NCI-H1417 treated with DMSO at 0.1 percent for 48 hours (cell line): ENCODE results near the gene RCBTB2.

Experiments
- DNase-seq: peaks from one replicate; lab custom pipeline; 2025; lab: John Stamatoyannopoulos, UW

Gene RCBTB2

GRCh38 chr13:48563626-48564025 is 30.7 kb upstream of the RCBTB2 start:
- no peak for DNase-seq

GRCh38 chr13:48562296-48563066 is 29.6 kb upstream of the RCBTB2 start:
- no peak for DNase-seq

- no peak for DNase-seq
Measured at GRCh38 chr13:48561466-48562235, 28.8 kb upstream of the RCBTB2 start.

DNA sequence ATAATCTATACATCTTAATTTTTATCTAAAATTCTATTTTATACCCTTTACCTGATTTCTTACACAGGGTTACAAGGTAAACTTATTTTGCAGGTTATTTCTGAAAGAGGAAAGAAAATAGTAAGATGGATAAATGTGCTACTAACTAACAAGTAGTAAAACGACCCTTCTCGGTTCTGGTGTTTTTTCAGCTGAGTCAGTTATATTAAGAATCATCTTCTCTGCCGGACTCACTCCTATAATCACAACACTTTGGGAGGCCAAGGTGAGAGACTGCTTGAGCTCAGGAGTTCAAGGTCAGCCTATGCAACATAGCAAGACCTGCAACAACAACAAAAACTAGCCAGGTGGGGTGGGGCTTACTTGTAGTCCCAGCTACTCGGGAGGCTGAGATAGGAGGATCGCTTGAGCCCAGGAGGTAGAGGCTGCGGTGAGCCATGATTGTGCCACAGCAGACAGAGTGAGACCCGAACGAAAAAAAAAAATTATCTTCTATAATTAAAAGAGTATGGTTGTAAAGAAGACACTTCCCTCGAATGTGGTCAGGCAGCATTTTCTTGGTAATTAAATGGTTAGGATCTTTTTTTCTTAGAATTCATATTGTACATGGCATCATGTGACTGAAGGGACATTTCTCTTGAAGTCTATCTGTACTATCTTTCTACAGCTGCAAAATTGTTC is 27.9 kb upstream of the RCBTB2 start:
- DNase-seq: no peak

- no peak for DNase-seq
Measured at GRCh38 chr13:48559638-48560320, 26.9 kb upstream of the RCBTB2 start.

GRCh38 chr13:48556817-48557216 is 23.9 kb upstream of the RCBTB2 start:
- no peak for DNase-seq

DNA sequence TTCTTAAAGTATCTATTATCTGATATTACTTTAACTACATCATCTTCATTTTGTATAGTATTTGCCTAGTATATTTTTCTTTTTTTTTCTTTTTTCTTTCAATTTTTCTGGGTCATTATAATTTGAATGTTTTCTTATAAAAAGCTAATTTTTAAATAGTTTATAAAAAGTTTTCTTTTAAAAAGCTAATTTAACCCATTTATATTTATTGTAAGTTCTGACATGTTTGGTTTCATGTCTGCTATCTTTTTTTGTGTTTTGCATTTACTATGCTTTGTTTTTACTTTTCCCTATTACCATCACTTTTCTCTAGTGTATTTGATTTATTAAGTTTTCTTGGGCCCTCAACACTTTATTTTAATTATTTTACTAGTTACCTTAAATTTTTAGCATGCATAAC is 22.6 kb upstream of the RCBTB2 start:
- no peak for DNase-seq

GRCh38 chr13:48551329-48551728 is 18.4 kb upstream of the RCBTB2 start:
- no peak for DNase-seq

GRCh38 chr13:48549658-48550057 is 16.8 kb upstream of the RCBTB2 start:
- no peak for DNase-seq

DNA sequence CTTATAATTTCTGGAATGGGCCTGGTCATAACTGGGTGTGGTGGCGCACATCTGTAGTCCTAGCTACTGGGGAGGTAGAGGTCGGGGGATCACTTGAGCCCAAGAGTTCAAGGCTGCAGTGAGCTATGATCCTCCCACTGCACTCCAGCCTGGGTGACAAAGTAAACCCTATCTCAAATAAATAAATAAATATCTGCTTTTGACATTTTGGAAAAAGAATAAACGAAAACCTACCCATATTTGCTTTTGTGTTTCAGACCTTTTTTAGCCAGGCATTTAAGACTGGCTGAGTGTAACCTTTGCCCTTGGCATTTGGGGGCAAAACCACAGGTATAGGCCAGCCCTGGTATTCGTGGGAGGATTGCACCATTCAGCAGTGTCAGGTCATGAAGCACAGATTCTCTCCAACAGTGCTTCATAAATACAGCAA is 14.8 kb upstream of the RCBTB2 start:
- no peak for DNase-seq

DNA sequence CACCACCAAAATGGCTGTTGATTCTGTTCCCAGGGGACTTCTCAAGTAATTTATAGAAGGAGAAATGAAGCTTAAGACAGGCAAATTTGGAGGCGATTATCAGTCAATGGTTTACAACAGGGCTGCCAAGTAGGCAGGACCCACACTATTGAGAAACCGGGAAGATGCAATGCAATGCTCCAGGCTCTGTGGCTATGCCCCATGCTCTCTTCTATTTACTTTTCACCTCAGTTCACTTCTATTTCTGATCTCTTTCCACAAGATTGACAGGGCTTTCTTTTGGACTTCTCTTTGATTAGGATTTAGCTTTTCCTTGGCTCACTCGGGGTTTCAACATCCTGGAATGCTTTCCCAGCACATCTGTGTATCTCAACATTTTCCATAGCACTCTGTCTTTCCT is 12.7 kb upstream of the RCBTB2 start:
- DNase-seq: no peak

DNA sequence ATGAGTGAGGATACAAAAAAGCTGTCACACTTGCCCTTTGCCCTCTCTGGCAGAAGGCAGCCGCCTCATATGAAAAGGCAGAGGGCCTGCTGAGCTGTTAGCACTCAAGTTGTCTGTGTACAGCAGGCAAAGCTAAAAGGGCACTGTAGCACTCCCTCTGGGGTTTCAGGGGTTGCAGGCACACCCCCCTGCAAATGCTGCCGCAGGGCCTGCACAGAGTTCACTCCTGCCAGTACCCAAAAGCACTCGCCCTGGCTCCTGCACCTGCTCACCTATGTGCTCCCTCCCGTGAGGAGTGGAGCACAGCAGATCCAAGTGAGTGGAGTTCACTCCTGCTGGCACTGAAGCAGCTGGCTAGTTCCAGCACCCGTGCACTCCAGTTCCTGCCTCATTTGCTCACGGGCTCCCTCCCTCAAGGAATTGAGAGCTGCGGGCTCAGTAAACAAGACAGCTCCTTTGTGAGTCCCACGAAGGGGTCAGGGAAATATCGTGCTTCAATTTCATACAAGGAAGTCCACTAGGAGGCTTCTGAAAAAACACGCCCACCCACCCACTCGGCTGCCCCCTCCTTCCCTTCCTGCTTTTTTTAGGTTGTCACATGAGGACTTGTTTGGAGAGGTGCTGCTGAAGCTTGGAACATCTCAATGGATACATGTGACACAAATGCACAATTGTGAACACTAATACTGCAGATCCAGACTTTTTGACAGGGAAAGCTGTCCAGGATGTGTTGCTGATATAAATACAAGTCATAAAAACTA is 9.9 kb upstream of the RCBTB2 start:
- no peak for DNase-seq

- no peak for DNase-seq
Measured at GRCh38 chr13:48542138-48542537, 9.3 kb upstream of the RCBTB2 start.

DNA sequence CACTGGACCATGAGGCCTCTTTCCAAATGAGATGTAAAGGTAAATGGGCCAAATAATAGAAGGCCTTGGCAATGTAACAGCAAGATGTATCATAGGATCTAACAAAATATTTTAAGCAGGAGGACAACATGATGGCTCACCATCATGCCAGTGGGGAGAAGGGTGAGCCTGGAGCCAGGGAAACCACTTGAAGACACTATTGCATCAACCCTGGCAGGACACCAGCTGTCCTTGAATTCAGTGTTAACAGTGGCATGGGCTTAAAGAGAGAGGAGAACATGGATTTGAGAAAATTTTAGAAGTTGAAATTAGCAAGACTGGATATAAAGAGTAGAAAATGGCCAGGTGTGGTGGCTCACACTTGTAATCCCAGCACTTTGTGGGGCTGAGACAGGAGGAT is 6.7 kb upstream of the RCBTB2 start:
- DNase-seq: no peak

DNA sequence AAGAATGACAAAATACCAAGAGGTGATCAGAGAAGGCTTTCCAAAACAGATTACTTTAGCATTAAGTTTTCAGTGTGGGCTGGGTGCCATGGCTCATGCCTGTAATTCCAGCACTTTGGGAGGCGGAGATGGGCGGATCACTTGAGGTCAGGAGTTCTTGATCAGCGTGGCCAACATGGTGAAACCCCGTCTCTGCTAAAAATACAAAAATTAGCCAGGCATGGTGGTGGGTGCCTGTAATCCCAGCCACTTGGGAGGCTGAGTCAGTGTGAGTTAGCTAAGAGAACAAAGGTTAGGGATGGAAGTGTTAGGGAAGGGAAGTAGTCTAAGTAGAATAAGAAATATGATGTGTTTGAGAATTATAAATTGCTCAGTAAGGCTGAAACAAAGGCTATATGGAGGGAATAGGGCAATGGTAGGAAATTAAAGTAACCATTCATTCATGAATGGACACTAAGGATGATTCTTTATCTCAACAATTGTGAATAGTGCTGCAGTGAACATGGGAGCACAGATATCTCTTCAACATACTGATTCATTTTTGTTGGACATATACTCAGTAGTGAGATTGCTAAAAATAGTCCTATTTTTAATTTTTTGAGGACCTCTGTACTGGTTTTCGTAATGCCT is 3.9 kb upstream of the RCBTB2 start:
- DNase-seq: no peak

DNA sequence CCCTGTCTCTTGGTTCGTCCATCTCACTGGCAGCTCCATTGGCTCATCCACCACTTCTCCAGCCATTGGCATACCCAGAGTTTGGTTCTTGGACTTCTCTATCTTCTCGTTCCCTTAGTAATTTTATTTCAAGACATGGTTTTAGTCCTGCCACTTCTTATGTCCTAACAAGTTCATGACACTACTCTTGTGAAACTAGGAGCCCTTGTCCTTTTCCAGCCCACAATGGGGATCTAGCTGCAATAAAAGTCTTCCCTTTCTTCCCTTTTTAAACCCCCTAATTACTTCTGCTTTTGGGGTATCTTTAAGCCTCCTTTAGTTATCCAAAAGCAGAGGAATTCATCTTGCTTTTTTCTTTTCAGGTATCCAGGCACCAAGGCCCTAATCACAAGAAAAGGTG is 2.9 kb upstream of the RCBTB2 start:
- DNase-seq: no peak

DNA sequence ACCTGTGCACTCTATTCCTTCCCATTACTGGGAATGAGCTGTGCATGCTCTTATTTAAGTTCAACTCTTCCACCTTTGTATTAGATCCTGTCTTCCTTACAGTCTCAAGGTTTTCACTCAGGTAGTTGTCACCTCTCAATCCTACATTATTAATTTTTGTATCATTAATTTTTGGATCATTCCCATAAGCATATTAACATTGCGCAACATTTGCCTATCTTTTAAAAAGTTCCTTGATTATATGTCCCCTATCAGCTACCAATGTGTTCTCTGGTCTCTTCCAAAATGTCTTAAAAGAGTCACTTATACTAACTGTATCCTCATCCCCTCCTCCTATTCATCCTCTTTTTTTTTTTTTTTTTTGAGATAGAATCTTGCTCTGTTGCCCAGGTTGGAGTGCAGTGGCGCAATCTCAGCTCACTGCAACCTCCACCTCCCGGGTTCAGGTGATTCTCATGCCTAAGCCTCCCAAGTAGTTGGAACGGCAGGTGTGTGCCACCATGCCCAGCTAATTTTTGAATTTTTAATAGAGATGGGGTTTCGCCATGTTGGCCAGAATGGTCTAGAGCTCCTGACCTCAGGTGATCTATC is 2.1 kb upstream of the RCBTB2 start:
- no peak for DNase-seq

GRCh38 chr13:48533961-48534600 is 1.2 kb upstream of the RCBTB2 start:
- DNase-seq: no peak

DNA sequence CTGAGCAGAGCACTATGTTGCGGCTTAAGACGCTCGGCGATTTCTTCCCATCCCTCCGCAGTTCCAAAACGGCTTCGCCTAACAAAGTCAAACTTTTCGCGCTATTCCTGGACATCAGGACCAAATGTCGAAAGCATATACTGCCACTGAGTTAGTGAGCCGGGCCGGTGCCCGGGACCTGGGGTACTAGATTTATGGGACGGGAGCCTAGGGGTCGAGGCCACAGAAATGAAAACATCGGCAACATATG is 699 bp downstream of the RCBTB2 start:
- DNase-seq: no peak

- DNase-seq: no peak
Measured at GRCh38 chr13:48531416-48532255, 1.2 kb downstream of the RCBTB2 start.
